Uterus (tissue), 4 donors: ENCODE results near the gene ALDH1L1. TPM values are rescaled to one million over a fixed set of nuclear protein-coding genes. Genes with fewer than 3 reads are reported as not detected.
A peak's percentile ranks its signal among the peaks of the same experiment; 100 is the strongest.

Source experiments
- DNase-seq, 2 donors: peaks; one replicate each; pipeline ENCODE4 v3.0.0-alpha.2; 2019 to 2020
- H3K27ac ChIP-seq, 2 donors: fragments of 200-600 bp; sonication (generic); 1 replicate in 1 of 2; 2 replicates in 1 of 2; pipeline ENCODE4 v1.5.1; 2016 to 2018
- H3K27me3 ChIP-seq, 2 donors: fragments of 200-600 bp; sonication (generic); one replicate each; pipeline ENCODE4 v1.5.1; 2018 to 2019; ENCODE audit warnings: control low read depth in 1 of 2
- H3K36me3 ChIP-seq, 2 donors: fragments of 200-600 bp; sonication (generic); one replicate each; pipeline ENCODE4 v1.5.1; 2019; ENCODE audit warnings: control low read depth in 1 of 2
- H3K4me1 ChIP-seq, 2 donors: fragments of 200-600 bp; sonication (generic); one replicate each; pipeline ENCODE4 v1.5.1; 2018 to 2019; ENCODE audit warnings: control low read depth in 1 of 2
- H3K4me3 ChIP-seq, 2 donors: fragments of 200-600 bp; sonication (generic); 1 replicate in 1 of 2; 2 replicates in 1 of 2; pipeline ENCODE4 v1.5.1; 2018 to 2019; ENCODE audit warnings: mild to moderate bottlenecking in 1 of 2
- H3K9me3 ChIP-seq, 2 donors: fragments of 200-600 bp; sonication (generic); one replicate each; pipeline ENCODE4 v1.5.1; 2019; ENCODE audit warnings: control low read depth in 1 of 2
- CTCF ChIP-seq, 4 experiments: fragments of 200-600 bp in 2 of 4; fragments of 450-650 bp in 2 of 4; sonication (generic) in 2 of 4; IDR thresholded peaks; one replicate each; pipeline ENCODE4 v1.5.1; 2016 to 2019; ENCODE audit warnings: antibody characterized with exemption in 4 of 4, mild to moderate bottlenecking in 2 of 4, moderate library complexity in 1 of 4
- POLR2A ChIP-seq, 2 donors: fragments of 450-650 bp; IDR thresholded peaks; one replicate each; pipeline ENCODE4 v1.6.1; 2016; ENCODE audit warnings: antibody characterized with exemption in 2 of 2, mild to moderate bottlenecking in 1 of 2, moderate library complexity in 1 of 2
- intact Hi-C: fragments of 100-400 bp; cut with DNase I; formaldehyde crosslinking; loops from one replicate; pipeline ENCODE4 v1.15.1; 2023; ENCODE audit warnings: low total_unique reads
- total RNA-seq, 4 donors: library from RNA; depleted of rRNA in 3 of 4; stranded (reverse); fragments of >200 nt in 3 of 4; gene quantifications; one replicate each; pipeline versions ENCODE4 v1.1.0 to v1.2.4, GENCODE V29; 2014 to 2023
- donor health status: DM: yes; HTN: yes; CAD: no.

ALDH1L1 gene
- total RNA-seq, 4 donors from 2014 or later = 2.1 to 27.3 (median 8.4) TPM

GRCh38 chr3:126127904-126128303 lies 52.5 kb downstream of the ALDH1L1 start:
- Histone ChIP-seq H3K4me3 (no peak overlapping the region), H3K9me3 (no peaks in the 10 kb centered on the region), H3K27ac (no peak overlapping the region), H3K27me3 (no peaks in the 10 kb centered on the region), H3K36me3 (no peaks in the 10 kb centered on the region), H3K4me1 (no peaks in the 10 kb centered on the region)
- no peak for TF ChIP-seq CTCF (IDR thresholded peaks at IDR 0.05)
- TF ChIP-seq POLR2A (IDR thresholded peaks at IDR 0.05) = no peak
- DNase-seq = peak in 1 of 2 donors; percentile 3
- intact Hi-C loops = no loop called here

- Histone ChIP-seq H3K9me3 (no peaks in the 10 kb centered on the region), H3K36me3 (no peaks in the 10 kb centered on the region), H3K4me1 (no peaks in the 10 kb centered on the region), H3K27ac (no peak overlapping the region), H3K27me3 (no peaks in the 10 kb centered on the region), H3K4me3 (no peak overlapping the region)
- DNase-seq = peak in 1 of 2 donors; percentile 7
- TF ChIP-seq CTCF (IDR thresholded peaks at IDR 0.05) (no peak), POLR2A (IDR thresholded peaks at IDR 0.05) (no peak)
- intact Hi-C loops = no loop called here
These were observed 52.9 kb downstream of the ALDH1L1 start for GRCh38 chr3:126127452-126127851.

- Histone ChIP-seq H3K4me3 (no peak overlapping the region), H3K27me3 (no peaks in the 10 kb centered on the region), H3K27ac (no peak overlapping the region), H3K9me3 (no peaks in the 10 kb centered on the region), H3K4me1 (no peaks in the 10 kb centered on the region), H3K36me3 (no peaks in the 10 kb centered on the region)
- DNase-seq = peak; percentile 11
- TF ChIP-seq CTCF (IDR thresholded peaks at IDR 0.05) (no peak), POLR2A (IDR thresholded peaks at IDR 0.05) (no peak)
- intact Hi-C loops = no loop called here
These were observed 53.5 kb downstream of the ALDH1L1 start for GRCh38 chr3:126126811-126127431.

- no peaks in the 10 kb centered on the region for H3K27me3 ChIP-seq
- no peaks in the 10 kb centered on the region for H3K9me3 ChIP-seq
- intact Hi-C loops = no loop called here
- peak; percentile 4 to 12 for DNase-seq
- H3K4me3 ChIP-seq = no peak overlapping the region
- no peaks in the 10 kb centered on the region for H3K36me3 ChIP-seq
- TF ChIP-seq POLR2A (IDR thresholded peaks at IDR 0.05) (no peak), CTCF (IDR thresholded peaks at IDR 0.05) (no peak)
- H3K27ac ChIP-seq = no peak overlapping the region
- H3K4me1 ChIP-seq = no peaks in the 10 kb centered on the region
These were observed 54.1 kb downstream of the ALDH1L1 start for GRCh38 chr3:126126286-126126685.

GRCh38 chr3:126125781-126126251 lies 54.6 kb downstream of the ALDH1L1 start:
- TF ChIP-seq CTCF (IDR thresholded peaks at IDR 0.05) (no peak), POLR2A (IDR thresholded peaks at IDR 0.05) (no peak)
- H3K4me3 ChIP-seq = no peak overlapping the region
- H3K4me1 ChIP-seq = no peaks in the 10 kb centered on the region
- intact Hi-C loops = no loop called here
- H3K9me3 ChIP-seq = no peaks in the 10 kb centered on the region
- no peaks in the 10 kb centered on the region for H3K27me3 ChIP-seq
- no peaks in the 10 kb centered on the region for H3K36me3 ChIP-seq
- peak; percentile 3 to 5 for DNase-seq
- H3K27ac ChIP-seq = no peak overlapping the region
